Stimulated activated CD4-positive, alpha-beta T cell treated with anti-CD3 and anti-CD28 coated beads, Interleukin-4, amount 100 ng/mL, for 48 hours (primary cell): ENCODE measurements around the gene GRM4.

Experiments used
- DNase-seq, 2 donors: peaks; one replicate each; pipeline ENCODE4 v3.0.0-alpha.2; 2020; ENCODE audit warnings: low read depth in 2 of 2

Gene GRM4

DNA sequence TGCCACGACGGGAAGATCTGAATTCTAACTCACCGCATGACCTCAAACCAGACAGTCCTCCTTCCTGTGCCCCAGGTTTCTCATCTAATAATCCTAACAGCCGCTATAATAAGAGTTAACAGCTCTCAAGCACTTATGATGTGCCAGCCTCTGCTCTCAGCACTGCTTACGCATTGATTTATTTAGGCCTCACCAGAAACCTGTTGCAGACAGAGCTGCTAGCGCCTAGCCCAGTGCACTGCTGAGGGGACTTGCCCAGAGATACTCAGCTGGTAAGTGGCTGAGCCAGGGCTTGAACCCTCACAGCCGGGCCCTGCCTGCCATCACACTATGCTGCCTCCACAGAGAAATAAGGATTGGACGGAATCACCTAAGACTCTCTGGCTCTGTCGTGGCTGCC lies 37.7 kb downstream of the GRM4 start:
- DNase-seq: no peak

DNA sequence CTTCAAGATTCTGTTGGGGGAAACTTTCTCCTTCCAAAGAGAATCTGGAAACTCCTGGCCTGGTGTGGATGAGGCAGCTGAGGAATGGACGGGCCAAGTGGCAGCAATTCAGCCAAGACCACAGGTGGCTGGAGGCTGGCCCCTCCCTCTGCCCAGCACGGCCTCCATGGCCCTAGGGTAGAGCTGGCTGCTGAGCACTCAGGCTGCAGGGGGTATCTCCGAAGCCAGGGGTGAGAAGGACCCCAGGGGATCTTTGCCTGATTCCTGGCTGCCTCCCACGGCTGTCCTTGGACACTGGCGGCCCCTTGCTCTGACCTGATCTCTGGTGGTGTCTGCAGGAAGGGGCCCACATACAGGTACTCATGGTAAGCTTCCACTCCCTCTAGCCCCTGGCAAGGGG lies 39.0 kb downstream of the GRM4 start:
- DNase-seq: no peak

DNA sequence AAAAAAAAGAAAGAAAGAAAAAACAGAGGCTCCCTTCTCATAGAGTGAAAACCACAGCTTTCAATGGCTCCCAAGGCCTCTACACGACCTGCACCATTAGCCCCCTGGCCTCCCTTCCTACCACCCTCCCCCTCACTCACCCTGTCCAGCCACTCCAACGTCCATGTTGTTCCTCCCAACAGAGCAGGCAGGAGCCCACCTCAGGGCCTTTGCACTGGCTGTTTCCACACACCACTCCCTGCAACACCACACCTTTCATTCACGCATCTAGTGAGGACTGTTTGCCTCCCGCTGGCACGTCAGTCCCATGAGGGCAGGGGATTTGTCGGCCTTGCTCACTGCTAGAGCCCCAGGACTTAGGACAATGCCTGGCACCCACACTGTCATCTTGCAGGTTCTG lies 39.5 kb downstream of the GRM4 start:
- DNase-seq: no peak

DNA sequence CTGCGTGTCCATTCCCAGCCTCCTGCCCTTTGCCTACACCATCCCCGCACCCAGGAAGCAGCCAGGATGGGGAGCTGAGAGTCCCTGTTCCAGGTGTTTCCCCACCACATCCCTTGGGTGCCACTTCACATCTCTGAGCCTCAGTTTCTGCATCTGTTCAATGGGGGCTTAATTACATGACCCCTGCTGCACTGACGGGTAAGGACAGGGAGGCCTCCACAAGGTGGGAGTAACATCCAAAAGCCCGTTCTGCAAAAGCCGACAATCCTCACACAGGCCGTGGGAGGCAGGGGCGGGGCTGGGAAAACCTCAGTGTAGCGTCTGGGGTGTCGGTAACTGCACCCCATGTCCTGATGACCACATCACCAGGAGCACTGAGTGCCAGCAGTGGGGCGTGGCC lies 41.3 kb downstream of the GRM4 start:
- no peak for DNase-seq

DNA sequence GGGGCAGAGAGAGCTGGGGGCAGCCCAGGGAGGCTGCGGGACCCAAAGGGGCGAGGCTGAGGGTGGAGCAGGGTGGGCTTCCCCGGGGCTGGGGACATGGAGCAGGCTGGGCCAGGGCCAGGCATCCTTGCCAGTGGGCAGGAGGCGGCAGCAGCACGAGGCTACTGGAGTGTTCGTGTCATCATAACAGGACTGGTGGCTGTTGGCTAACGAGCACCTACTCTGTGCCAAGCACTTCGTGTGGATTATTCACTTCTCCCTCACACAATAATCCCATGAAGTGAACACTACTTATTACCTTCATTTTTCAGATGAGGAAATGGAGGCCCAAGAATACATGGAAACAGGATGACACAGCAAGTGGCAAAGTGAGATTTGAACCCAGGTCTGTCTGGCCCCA lies 41.7 kb downstream of the GRM4 start:
- DNase-seq: no peak

DNA sequence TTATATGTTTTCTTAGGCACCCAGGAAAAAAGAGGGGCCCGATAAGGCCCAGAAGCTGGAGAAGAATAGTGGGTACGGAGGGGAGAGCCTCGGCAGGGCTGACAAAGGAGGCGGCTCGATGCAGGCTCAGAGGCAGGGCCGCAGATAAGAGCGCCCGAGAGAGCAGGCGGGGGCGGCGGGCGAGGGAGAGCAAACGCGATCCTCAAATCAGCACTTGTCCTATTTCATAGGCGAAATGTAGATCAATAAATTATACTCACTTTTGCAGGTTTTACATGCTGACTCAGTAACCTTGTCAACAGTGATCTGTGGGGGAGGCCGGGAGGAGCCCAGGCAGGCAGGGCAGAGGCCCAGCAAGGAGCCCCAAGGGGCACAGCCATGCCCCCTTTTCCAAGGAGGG lies 42.6 kb downstream of the GRM4 start:
- no peak for DNase-seq

DNA sequence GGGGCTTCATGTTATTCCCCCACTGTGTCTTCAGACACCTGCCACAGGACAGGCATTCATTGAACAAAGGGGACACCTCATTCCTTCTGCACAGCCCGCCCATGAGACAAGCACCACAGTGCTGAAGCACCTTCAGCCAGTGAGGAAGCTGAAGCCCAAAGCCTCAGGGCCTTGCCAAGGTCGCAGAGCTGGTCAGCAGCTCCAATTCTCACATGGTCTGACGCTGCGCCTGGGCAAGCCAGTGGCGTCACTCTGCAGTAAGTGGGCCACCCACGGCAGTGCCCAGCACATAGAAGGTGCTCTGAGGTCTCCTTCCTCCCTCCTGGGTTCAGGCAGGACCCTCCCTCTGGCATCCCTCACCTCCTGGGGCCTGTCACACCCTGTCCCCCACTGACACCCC lies 43.2 kb downstream of the GRM4 start:
- no peak for DNase-seq

DNA sequence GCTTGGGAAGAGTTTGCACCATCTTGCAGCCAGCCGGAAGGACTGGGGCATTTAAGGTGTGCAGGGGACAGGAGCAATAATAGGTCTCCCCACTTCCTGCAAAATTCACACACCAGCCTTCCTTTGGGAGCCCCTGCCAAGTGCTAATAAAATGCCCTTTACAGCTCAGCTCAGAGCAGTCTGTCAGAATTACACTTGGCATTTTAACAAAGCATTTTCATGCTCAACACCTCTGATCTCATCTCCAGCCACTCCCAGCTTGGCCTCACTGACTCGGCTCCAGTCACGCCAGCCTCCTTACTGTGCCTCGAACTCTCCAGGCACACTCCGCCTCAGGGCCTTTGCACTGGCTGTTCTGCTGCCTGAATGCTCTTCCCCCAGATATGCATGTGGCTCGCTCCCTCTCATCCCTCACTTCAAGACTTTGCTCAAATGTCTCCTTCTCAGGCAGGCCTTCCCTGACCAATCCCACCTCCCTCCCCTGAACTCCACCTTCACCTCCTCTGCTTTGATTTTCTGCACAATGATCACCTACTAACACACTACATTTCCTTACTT lies 43.7 kb downstream of the GRM4 start:
- DNase-seq: no peak

DNA sequence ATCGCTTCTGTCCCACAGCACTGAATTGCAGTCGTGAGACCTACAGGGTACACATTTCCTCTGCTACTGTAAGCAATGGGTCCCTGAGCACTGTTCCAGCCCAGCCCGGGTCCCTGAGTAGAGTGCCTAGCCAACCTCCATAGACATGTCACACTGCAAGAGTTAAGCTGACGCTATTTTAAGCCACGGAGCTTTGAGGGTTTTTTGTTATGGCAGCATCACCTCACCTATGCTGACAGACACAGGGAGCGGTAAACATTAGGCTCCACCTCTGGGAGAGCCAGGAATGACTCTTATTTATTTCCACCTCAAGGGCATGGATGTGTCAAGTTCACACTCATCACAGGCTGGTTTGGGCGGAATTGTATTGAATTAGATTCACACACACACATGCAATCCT lies 45.1 kb downstream of the GRM4 start:
- no peak for DNase-seq

DNA sequence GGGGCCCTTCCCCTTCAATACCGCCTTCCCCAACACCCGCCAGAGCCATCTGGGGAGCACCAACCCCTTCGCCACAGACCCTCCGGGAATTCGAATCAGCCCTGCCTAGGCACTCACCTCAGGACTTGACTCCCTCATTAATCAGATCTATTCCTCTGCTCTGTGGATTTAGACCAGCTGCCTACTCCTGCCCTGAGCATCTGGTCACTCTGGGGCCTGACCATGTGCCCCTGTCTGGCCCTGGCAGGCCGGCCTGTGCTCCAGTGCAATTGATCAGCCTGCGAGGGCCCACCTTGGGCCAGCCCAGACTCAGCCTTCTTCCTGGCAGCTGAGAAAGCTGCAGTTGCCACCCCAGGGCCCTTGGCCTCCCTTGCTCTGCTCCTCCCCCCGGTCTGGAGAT lies 46.0 kb downstream of the GRM4 start:
- no peak for DNase-seq

DNA sequence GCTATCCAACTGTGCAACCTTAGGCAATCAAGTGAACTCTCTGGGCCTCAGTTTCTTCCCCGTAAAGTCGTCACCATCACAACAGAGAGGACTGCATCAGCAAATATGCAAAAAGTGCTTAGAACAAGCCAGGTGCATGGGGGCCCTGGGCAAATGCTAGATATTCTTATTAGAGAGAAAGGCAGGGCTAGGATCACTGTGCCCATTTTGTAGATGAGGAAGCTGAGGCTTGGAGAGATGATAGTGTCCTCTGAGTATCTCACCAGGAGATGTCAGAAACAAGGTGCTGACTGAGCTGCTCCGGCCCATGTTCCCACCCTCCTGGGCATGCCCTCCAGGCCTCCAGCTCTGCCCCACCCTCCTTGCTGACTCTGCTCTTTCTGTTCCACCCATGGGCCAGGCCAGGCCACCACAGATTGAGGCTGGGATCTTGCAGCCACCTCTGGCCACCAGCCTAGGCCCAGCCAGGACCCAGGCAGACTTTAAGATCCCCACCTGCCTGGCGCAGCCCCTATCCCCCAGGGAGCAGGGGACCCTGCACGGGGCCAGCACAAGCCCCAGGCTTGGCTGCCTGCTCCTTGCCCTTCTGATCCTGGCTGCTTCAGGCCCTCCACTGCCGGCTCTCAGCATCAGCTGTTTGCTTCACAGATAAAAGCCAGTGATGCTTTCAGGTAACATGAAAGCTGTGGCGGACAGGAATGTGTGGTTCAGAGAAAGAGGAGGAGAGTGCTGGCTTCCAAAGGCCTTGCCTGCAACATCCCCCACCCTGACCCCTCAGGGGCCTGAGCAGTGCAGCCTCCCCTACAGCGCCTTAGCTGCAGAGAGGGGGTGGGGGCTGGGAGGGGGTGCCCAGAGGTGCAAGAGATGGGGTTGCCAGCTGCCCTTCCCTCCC lies 47.6 kb downstream of the GRM4 start:
- no peak for DNase-seq

DNA sequence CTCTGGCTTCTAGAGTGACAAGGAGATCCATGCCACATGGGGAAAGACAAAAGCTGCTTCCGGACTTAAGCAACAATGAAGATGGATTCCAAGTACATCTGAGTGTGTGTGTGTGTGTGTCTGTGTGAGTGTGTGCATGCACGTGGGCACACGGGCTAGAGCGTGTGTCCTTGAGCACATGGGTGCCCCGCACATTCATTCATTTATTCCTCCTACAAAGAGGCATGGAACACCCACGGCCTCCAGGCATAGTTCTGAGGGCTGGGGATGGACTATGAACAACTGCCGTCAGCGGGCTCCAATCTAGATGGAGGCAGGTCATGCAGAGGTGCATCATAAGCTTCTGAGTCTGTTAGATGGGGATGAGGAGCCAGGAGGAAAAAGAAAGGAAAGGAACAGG lies 49.1 kb downstream of the GRM4 start:
- DNase-seq: no peak

DNA sequence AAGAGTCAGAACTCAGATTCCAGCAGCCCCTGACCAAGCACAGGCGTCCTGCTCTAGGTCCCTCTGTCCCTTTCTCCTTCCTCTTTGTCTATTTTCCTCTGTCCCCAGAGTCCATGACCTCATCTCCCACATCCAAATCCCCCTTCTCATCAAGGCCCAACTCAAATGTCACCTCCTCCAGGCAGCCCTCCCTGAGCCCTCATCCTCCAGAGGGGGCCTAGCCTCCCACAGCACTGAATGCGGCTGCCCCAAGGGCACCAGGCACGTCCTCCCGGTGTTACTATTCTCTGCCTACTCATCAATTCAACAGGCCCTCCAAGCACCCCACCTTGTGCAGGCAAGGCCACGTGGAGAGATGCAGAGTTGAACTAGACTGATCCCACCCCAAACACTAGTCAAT lies 49.7 kb downstream of the GRM4 start:
- DNase-seq: no peak

DNA sequence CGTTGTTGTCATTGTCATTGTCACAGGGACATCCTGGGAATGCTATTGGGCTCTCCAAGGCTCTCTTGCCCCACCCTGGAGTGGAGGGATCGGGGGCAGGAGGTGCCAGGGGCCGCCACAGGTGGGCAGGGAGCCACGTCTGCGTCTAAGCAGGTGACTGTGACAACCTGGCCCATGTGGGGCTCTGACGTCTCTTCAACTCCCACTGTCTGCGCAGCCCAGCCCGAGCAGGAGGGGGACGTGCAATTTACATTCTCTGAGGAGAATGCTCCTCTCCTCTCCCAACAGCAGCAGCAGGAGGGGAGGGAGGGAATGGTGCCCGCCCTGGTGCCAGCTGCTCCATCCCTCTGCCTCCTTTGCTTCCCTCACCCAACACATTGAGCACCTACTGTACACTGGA lies 50.1 kb downstream of the GRM4 start:
- DNase-seq: no peak

DNA sequence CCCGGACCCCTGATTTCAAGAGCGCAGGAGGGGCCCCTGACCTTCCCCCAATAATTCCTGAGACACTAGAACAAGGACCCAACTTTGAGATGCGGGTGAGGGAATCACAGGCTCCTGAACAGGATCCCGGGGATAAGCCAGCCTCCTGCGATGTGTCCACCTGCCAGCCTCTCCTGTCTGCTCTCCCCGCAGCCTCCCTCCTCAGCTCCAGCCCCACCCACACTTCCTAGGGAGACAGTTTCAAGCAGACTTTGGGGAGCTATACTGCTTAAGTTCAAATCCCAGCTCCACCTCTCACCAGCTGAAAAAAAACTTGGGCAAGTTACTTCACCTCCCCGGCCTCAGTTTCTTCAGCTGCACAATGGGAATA lies 50.8 kb downstream of the GRM4 start:
- no peak for DNase-seq

DNA sequence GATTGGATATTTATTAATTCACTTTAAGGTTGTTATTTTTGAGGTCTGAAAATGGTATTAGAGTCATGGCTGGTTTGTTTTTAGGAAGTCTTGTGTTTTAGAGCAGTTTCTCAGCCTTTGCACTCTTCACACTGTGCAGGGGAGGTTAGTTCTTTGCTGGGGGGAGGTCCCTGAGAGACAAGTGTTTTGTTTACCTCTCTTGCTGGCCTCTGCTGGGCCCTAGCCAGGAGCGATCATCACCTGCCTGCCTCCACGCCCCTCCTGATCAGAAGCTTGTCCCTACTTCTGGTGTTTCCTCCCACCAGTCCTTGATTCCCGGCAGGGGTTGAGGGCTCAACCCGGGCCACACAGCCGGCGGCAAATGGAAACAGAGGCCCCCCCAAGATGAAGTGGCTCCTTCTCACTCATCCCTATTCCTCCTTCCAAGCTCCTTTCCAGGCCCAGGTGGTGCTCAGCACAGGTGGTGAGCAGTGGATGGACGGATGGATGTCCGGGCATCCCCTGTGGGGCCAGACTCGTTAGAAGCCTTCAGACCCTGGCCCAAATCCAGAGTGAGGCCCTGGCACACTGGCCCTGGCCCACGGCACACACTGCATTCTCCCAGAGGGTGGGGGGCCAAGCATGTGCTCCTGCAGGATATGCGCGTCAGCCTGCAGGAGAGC lies 51.3 kb downstream of the GRM4 start:
- DNase-seq: no peak

DNA sequence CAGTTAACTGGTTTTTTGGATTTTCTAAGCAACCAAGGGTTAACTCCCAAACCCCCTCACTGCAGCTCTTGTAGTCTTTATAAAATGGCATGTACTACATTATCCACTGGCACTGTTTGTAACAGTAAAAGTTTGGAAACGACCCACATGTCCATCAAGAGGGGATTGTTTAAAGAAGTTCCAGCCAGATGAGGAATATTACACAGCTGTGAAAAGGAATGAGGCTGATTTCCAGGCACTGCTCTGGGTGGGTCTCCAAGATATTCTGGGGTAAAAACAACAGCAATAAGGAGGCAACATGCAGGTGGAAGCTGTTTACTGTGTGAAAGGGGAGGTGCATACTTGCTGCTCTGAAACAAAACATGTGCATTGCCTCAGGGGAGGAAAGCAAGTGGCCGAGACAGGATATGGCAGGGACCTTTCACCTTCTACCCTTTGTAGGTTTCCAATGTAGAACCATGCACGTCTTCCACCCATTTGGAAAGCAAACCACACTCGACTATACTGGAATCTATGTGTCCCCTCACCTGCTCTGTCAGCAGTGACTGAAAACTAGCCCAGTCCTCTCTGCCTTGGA lies 51.9 kb downstream of the GRM4 start:
- DNase-seq: no peak

DNA sequence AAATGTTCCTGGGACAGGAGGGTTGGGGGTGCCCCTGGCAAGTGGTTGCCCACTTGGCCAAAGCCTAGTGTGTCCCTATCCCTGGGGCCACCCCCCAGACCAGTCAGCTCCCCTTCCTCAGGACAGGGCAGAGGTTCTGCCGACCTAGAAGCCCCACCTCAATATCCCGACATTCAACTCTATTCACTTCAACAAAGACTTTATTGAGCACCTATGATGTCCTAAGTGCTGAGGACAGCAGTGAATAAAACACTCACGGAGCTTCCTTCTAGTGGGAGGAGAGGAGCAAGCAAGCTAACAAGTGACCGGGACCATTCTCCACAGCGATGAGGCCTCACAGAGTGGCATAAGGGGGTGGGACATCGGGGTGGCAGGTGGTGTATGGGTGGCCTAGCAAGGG lies 52.7 kb downstream of the GRM4 start:
- DNase-seq: no peak

DNA sequence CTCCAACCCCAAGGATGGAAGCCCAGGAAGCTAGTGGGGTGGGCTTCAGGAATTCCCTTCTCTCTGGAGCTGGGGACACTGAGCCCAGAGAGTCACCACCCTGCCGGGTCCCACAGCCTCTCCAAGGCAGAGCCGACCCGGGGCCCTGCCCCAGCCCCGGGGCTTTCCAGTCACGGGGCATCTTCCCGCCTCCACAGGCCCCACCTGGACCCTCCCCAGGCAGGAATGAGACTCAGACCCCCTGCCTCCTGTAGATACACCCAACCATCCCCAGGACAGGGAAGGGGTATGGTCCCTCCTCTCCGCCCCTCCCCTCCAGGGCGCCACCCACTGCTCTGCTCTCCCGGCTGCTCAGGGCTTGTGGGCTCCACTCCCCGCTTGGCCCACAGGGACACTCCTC lies 53.3 kb downstream of the GRM4 start:
- no peak for DNase-seq

DNA sequence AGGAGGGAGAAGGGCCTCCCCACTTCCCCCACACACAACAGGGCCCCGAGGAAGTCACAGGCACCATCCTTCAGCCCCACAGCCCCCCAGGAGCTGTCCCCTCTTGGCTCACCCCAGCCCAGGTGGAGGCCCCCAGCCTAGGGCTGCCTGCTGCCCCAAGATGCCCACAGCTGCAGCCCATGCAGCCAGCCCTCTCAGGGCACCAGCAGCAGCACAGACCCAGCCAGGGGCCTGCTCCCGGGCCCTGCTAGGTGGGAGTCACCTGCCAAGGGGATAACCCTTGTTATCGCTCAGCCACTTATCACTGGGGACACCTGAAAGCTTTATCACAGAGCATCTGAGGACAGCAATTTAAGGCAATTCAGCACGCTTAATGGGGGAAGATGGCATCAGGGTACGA lies 55.0 kb downstream of the GRM4 start:
- DNase-seq: no peak

DNA sequence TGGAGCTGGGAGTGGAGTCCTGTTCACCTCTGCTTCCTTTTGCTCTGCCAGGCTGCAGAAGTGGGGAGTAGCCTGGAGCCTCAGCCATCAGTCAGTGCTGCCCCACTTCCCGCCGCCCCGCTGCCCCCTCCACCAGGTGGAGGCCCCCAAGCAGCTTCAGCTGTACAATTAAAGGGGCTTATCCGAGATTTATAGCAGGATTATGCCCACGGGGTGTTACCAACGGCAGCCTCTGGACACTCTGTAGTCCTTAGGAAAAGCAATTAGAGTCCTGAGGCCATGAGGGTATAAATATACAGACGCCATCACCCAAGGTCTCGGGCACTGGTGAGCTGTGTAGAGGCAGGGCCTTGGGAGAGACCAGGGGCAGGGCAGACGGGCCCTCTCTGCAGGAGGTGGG lies 55.4 kb downstream of the GRM4 start:
- no peak for DNase-seq

DNA sequence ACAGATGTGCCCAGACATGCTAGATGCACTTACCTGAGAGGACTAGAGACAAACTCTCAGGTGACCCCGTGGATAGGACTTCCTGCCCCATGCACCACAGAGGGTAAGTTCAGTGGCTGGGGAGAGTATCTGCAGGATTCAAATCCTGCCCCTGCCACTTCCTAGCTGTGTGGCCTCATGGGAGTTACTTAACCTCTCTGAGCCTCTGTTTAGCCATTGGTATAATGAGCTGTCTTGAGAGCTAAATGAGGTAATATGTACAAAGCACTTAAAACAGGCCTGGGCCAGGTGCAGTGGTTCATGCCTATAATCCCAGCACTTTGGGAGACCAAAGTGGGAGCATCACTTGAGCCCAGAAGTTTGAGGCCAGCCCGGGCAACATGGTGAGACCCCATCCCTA lies 59.3 kb downstream of the GRM4 start:
- DNase-seq: no peak
